ENCODE results near the gene LUZP4.
"Not testable (repeated sequence)": the region's sequence is repeated elsewhere in the genome, so short reads cannot be mapped to it uniquely, and the experiment has no call there.

LUZP4 gene

DNA sequence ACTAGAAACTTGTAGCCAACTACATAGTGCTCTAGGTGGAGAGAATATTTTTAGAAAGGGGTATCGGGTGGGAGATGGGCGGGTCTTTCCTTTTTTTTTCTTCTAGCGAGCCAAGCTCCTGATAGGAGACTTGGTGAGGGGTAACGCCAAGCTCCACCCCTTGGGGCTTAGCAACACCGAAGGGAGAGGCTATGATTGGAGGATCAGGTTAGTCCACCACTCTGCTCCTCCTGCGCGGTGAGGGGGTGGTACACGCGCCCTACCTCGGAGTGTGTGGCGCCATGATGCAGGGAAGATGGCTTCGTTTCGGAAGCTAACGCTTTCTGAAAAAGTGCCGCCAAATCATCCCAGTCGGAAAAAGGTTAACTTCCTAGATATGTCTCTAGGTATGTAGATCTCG is at the start of gene LUZP4:
TSS of gene LUZP4 (plus strand) at position 251 of the 400 bp plus-strand sequence. CDS start at position 296, 45 bp downstream.
- DNase-seq = no peak

DNA sequence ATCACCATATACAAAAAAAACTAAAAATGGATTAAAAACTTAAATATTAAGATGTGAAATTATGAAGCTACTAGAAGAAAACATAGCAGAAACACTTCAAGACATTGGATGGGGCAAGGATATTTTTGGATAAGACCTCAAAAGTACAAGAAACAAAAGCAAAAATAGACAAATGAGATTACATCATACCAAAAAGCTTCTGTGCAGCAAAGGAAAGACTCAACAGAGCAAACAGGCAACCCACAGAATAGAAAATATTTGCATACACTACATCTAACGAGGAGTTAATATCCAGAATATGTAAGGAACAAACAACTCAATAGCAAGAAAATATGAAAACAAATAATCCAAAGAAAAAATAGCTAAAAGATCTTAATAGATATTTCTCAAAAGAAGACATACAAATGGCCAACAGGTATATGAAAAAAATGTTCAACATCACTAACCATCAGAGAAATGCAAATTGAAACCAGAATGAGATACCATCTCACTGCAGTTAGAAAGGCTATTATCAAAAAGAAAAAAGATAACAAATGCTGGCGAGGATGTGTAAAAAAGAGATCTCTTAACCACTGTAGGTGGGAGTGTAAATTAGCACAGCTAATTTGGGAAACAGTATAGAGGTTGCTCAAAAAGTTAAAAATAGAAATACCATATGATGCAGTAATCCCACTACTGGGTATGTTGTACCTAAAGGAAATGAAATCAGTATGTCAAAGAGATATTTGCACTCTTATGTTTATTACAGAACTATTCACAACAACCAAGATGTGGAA is 37.9 kb upstream of the LUZP4 start:
- DNase-seq = no peak

DNA sequence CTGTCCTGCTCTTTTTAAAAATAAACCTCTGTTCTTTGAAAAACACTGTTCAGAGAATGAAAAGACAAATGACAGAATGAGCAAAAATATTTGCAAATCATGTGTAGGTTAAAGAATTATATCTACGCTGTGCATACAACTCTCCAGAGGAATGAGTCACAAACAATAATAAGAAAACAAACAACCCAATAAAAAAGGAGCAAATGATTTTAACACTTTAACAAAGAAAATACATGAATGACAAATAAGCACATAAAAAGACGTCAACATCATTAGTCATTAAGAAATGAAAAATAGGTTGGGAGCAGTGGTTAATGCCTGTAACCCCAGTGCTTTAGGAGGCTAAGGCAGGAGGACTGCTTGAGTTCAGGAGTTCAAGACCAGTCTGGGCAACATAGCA is 34.5 kb upstream of the LUZP4 start:
- no peak for DNase-seq

GRCh38 chrX:115257711-115258110 is 31.8 kb upstream of the LUZP4 start:
- no peak for DNase-seq

DNA sequence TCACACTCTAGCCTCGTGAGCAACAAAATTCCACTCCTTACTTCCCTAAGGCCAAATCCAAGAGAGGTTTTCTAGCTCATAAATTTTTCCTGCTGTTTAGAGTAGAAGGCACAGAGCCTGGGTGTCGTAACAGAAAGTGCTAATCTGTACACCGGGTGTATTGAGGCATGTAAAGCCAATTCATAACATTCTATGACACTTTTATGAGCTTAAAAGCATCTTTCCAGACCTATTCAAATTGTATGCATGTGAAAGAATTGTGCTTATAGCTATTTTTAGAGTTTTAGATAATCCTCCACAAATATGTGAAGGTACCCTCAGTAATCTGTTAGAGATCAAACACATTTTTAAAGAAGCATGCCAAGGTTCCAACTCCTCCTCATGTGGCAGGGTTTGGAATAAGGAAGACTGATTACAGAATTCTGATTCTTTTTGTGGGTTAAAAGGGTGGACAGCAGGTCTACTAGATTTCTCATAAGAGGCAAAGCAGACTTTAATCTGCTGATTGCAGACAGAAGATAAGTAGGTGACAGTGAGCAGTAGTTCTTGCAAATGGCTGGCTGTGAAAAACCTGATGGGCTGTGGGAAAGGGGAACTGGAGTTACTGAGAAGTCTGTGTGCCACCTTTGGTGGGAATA is 30.2 kb upstream of the LUZP4 start:
- no peak for DNase-seq

DNA sequence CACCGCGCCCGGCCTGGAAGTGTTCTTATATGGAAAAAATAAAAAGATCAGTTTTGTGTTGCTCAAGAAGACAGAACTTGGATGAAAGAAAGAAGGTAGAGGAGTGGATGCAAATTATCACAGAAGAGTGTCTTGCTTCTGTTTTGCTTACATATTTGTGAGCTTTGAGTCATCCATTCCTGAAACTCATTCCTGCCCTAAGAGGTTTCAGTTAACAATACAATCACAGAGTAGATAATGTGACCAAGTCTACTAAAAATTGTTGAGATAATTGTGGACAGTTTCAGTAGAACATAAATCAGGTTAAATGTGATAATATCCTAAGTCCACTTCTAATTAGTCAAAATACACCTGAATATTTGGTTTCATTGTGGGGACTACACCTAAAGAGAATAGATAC is 29.2 kb upstream of the LUZP4 start:
- no peak for DNase-seq

DNA sequence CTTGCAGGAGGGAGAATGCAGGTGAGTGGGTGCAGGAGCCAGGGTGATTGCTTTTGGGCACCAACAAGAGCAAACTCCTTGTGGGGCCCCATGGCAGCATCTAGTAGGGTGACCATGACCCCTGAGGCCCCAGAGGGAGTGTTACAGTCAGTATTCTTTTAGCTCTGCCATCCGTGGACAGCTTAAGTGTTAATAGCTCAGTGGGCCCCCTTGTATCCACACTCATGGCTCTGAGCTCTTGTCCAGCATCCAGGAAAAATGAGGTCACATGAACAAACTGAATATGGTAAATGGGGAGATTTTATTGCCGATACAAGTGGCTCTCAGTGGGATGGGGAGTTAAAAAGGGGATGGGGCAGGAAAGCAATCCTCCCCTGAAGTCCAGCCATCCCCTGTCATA is 28.4 kb upstream of the LUZP4 start:
- no peak for DNase-seq

DNA sequence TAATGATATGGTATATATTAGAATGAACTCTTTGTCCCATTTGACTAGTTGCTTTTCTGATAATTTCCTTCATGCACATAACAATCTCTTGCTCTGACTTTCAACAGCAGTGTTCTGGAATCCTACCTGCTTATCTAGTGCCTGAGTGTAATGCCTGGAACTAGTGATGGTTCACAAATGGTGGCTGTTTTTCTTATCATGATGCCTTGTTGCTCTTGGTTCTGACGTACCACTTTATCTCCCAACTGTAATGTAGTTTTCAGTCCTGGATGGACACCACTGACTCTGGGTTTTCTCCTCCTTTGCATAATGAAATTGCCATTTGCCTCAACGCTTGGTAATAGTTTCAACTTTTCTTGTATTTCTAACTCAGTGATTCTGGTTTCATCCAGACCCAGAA is 25.5 kb upstream of the LUZP4 start:
- no peak for DNase-seq

GRCh38 chrX:115266300-115266699 is 23.2 kb upstream of the LUZP4 start:
- DNase-seq = no peak

GRCh38 chrX:115268421-115268820 is 21.1 kb upstream of the LUZP4 start:
- no peak for DNase-seq

- no peak for DNase-seq
These were observed 20.3 kb upstream of the LUZP4 start for GRCh38 chrX:115269051-115269683.

DNA sequence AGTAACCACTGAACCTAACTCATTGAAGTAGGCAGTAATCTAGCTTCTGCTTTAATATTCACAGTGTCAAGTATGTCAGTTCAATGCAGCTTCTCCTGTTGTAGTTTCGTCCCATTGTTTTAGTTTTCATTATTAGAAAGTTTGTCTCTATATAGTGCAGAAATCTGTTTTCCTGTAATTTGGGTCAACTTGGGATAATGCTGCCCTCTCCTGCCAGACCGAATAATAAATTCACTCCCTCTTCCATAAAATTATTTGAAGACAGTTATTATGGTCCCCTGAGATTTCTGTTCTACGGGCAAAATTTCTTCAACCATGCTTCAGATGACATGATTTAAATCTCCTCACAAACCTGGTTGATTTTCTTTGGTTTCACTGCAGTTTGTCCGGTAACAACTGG is 4.6 kb upstream of the LUZP4 start:
- no peak for DNase-seq

DNA sequence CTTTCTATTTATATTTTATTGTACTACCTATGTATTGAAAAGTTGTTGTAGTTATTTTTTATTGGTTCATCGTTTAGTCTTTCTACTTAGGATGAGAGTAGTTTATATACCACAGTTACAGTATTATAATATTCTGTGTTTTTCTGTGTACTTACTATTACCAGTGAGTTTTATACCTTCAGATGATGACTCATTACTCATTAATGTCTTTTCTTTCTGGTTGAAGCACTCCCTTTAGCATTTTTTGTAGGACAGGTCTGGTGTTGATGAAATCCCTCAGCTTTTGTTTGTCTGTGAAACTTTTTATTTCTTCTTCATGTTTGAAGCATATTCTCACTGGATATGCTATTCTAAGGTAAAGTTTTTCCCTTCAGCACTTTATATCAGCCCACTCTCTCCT is 7.7 kb downstream of the LUZP4 start:
- DNase-seq = no peak

- DNase-seq = no peak
These were observed 21.6 kb downstream of the LUZP4 start for GRCh38 chrX:115311139-115311538.

- no peak for DNase-seq
These were observed 22.1 kb downstream of the LUZP4 start for GRCh38 chrX:115311601-115312001.

GRCh38 chrX:115318139-115318538 is 28.6 kb downstream of the LUZP4 start:
- DNase-seq = no peak

- DNase-seq = no peak
These were observed 32.9 kb downstream of the LUZP4 start for GRCh38 chrX:115322375-115322774.

GRCh38 chrX:115324194-115324593 is 34.7 kb downstream of the LUZP4 start:
- no peak for DNase-seq

GRCh38 chrX:115329282-115329681 is 39.8 kb downstream of the LUZP4 start:
- DNase-seq = not testable (repeated sequence)

GRCh38 chrX:115330498-115331168 is 41.1 kb downstream of the LUZP4 start:
- DNase-seq = peak; percentile 31

DNA sequence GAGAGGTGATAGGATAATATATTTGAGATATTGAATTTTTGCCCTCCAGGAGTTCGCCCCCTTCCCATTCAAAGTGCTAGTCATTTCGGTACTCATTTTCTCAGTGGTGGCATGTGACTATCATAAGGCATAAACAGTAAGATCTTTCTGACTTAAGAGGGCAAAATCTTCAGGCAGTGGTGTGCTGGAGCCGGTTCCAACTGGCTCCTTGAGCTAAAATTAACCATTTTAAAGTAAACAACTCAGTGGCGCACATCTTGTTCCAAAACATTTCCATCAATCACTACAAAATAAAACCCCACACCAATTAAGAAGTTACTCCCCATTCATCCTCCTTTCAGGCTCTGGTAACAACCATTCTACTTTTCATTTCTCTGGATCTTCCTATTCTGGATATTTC is 43.3 kb downstream of the LUZP4 start:
- DNase-seq = no peak

GRCh38 chrX:115333446-115333845 is 43.9 kb downstream of the LUZP4 start:
- DNase-seq = no peak

- no peak for DNase-seq
These were observed 48.1 kb downstream of the LUZP4 start for GRCh38 chrX:115337491-115338144.
